ENCODE data around the gene ACADM. TPM values are rescaled to one million over a fixed set of nuclear protein-coding genes. Genes with fewer than 3 reads are reported as not detected.
A peak's percentile ranks its signal among the peaks of the same experiment; 100 is the strongest.
"Not testable (repeated sequence)": the region's sequence is repeated elsewhere in the genome, so short reads cannot be mapped to it uniquely, and the experiment has no call there.

The ACADM gene
- total RNA-seq, 4 donors from 2014 or later: 37.0 to 59.4 (median 43.9) TPM

- no peak for DNase-seq (ENCODE audit: low spot score)
- TF ChIP-seq CTCF (IDR thresholded peaks at IDR 0.05): no peak
- ATAC-seq (ENCODE audit: low FRiP score): no peak
These were observed 41.3 kb downstream of the ACADM start for GRCh38 chr1:75765697-75766355.

GRCh38 chr1:75768016-75768415 is 43.5 kb downstream of the ACADM start:
- ATAC-seq (ENCODE audit: low FRiP score) (no peak), DNase-seq (ENCODE audit: low spot score) (no peak)
- no peak for TF ChIP-seq CTCF (IDR thresholded peaks at IDR 0.05)

GRCh38 chr1:75770761-75771160 is 46.3 kb downstream of the ACADM start:
- TF ChIP-seq CTCF (IDR thresholded peaks at IDR 0.05): no peak
- ATAC-seq (ENCODE audit: low FRiP score) (no peak), DNase-seq (ENCODE audit: low spot score) (no peak)

GRCh38 chr1:75771978-75772377 is 47.5 kb downstream of the ACADM start:
- ATAC-seq (ENCODE audit: low FRiP score) (no peak), DNase-seq (ENCODE audit: low spot score) (no peak)
- TF ChIP-seq CTCF (IDR thresholded peaks at IDR 0.05): no peak

GRCh38 chr1:75777812-75778211 is 53.3 kb downstream of the ACADM start:
- not testable (repeated sequence) for DNase-seq (ENCODE audit: low spot score); ATAC-seq (ENCODE audit: low FRiP score)

- ATAC-seq (ENCODE audit: low FRiP score); DNase-seq (ENCODE audit: low spot score): not testable (repeated sequence)
These were observed 54.2 kb downstream of the ACADM start for GRCh38 chr1:75778694-75779093.

GRCh38 chr1:75780183-75780582 is 55.7 kb downstream of the ACADM start:
- not testable (repeated sequence) for DNase-seq (ENCODE audit: low spot score); ATAC-seq (ENCODE audit: low FRiP score)

- ATAC-seq (ENCODE audit: low FRiP score): not testable (repeated sequence)
These were observed 59.4 kb downstream of the ACADM start for GRCh38 chr1:75783920-75784319.

GRCh38 chr1:75785320-75785982 is 60.9 kb downstream of the ACADM start:
- ATAC-seq (ENCODE audit: low FRiP score) (peak; percentile 67), DNase-seq (ENCODE audit: low spot score) (no peak)
- no peak for TF ChIP-seq CTCF (IDR thresholded peaks at IDR 0.05)

More at GRCh38 chr1:75783920-75784319, 59.4 kb downstream of the ACADM start:
- DNase-seq (ENCODE audit: low spot score): not testable (repeated sequence)

All from omental fat pad (tissue), 4 donors.